ENCODE results near the gene WDFY4. TPM values are rescaled to one million over a fixed set of nuclear protein-coding genes. Genes with fewer than 3 reads are reported as not detected.
A peak's percentile ranks its signal among the peaks of the same experiment; 100 is the strongest.

Gene WDFY4
- total RNA-seq, 3 donors from 2014 or later: 0.53 to 3.9 (median 0.89) TPM

GRCh38 chr10:48729941-48730457, 45.3 kb downstream of the WDFY4 start:
- Mint-ChIP-seq H3K9me3 (no peaks in the 10 kb centered on the region), H3K27me3 (ENCODE audit: low read depth) (peaks cover 2% of the 10 kb centered on the region), H3K36me3 (ENCODE audit: insufficient read depth) (no peaks in the 10 kb centered on the region), H3K4me1 (ENCODE audit: low read depth) (no peaks in the 10 kb centered on the region), H3K4me3 (no peak overlapping the region)
- ATAC-seq (no peak), DNase-seq (no peak)

- H3K27me3 Mint-ChIP-seq (ENCODE audit: low read depth): peaks cover 2% of the 10 kb centered on the region
- no peaks in the 10 kb centered on the region for H3K4me1 Mint-ChIP-seq (ENCODE audit: low read depth)
- no peak overlapping the region for H3K4me3 Mint-ChIP-seq
- H3K36me3 Mint-ChIP-seq (ENCODE audit: insufficient read depth): no peaks in the 10 kb centered on the region
- ATAC-seq (no peak), DNase-seq (no peak)
- H3K9me3 Mint-ChIP-seq: no peaks in the 10 kb centered on the region
Measured at GRCh38 chr10:48731141-48731540, 46.5 kb downstream of the WDFY4 start.

GRCh38 chr10:48731654-48732053, 47.0 kb downstream of the WDFY4 start:
- no peaks in the 10 kb centered on the region for H3K9me3 Mint-ChIP-seq

GRCh38 chr10:48733329-48733728, 48.7 kb downstream of the WDFY4 start:
- Mint-ChIP-seq H3K4me1 (ENCODE audit: low read depth) (no peaks in the 10 kb centered on the region), H3K27me3 (ENCODE audit: low read depth) (no peaks in the 10 kb centered on the region), H3K4me3 (no peak overlapping the region), H3K9me3 (no peaks in the 10 kb centered on the region), H3K36me3 (ENCODE audit: insufficient read depth) (no peaks in the 10 kb centered on the region)
- DNase-seq (no peak), ATAC-seq (no peak)

More at GRCh38 chr10:48731654-48732053, 47.0 kb downstream of the WDFY4 start:
- H3K36me3 Mint-ChIP-seq (ENCODE audit: insufficient read depth): no peaks in the 10 kb centered on the region
- no peak for DNase-seq
- no peak for ATAC-seq
- H3K4me1 Mint-ChIP-seq (ENCODE audit: low read depth): no peaks in the 10 kb centered on the region
- H3K4me3 Mint-ChIP-seq: no peak overlapping the region
- H3K27me3 Mint-ChIP-seq (ENCODE audit: low read depth): peaks cover under 1% of the 10 kb centered on the region

- DNase-seq (no peak), ATAC-seq (no peak)
- Mint-ChIP-seq H3K4me1 (ENCODE audit: low read depth) (no peaks in the 10 kb centered on the region), H3K4me3 (no peak overlapping the region), H3K36me3 (ENCODE audit: insufficient read depth) (no peaks in the 10 kb centered on the region), H3K9me3 (no peaks in the 10 kb centered on the region), H3K27me3 (ENCODE audit: low read depth) (no peaks in the 10 kb centered on the region)
Measured at GRCh38 chr10:48735836-48736390, 51.2 kb downstream of the WDFY4 start.

GRCh38 chr10:48736596-48736995, 51.9 kb downstream of the WDFY4 start:
- Mint-ChIP-seq H3K9me3 (no peaks in the 10 kb centered on the region), H3K27me3 (ENCODE audit: low read depth) (no peaks in the 10 kb centered on the region)

GRCh38 chr10:48737886-48738285, 53.2 kb downstream of the WDFY4 start:
- Mint-ChIP-seq H3K27me3 (ENCODE audit: low read depth) (no peaks in the 10 kb centered on the region), H3K4me1 (ENCODE audit: low read depth) (no peaks in the 10 kb centered on the region), H3K9me3 (no peaks in the 10 kb centered on the region), H3K4me3 (no peak overlapping the region), H3K36me3 (ENCODE audit: insufficient read depth) (no peaks in the 10 kb centered on the region)
- ATAC-seq (no peak), DNase-seq (no peak)

More at GRCh38 chr10:48736596-48736995, 51.9 kb downstream of the WDFY4 start:
- H3K4me3 Mint-ChIP-seq: no peak overlapping the region
- H3K36me3 Mint-ChIP-seq (ENCODE audit: insufficient read depth): no peaks in the 10 kb centered on the region
- ATAC-seq (no peak), DNase-seq (no peak)
- H3K4me1 Mint-ChIP-seq (ENCODE audit: low read depth): no peaks in the 10 kb centered on the region

GRCh38 chr10:48739170-48739569, 54.5 kb downstream of the WDFY4 start:
- Mint-ChIP-seq H3K36me3 (ENCODE audit: insufficient read depth) (no peaks in the 10 kb centered on the region), H3K4me3 (no peak overlapping the region), H3K27me3 (ENCODE audit: low read depth) (no peaks in the 10 kb centered on the region), H3K4me1 (ENCODE audit: low read depth) (no peaks in the 10 kb centered on the region), H3K9me3 (no peaks in the 10 kb centered on the region)
- no peak for DNase-seq
- ATAC-seq: no peak

GRCh38 chr10:48740015-48740707, 55.5 kb downstream of the WDFY4 start:
- no peaks in the 10 kb centered on the region for H3K4me1 Mint-ChIP-seq (ENCODE audit: low read depth)
- no peaks in the 10 kb centered on the region for H3K36me3 Mint-ChIP-seq (ENCODE audit: insufficient read depth)
- H3K9me3 Mint-ChIP-seq: no peaks in the 10 kb centered on the region
- H3K4me3 Mint-ChIP-seq: no peak overlapping the region
- ATAC-seq: no peak
- H3K27me3 Mint-ChIP-seq (ENCODE audit: low read depth): no peaks in the 10 kb centered on the region
- DNase-seq: no peak

- H3K4me1 Mint-ChIP-seq (ENCODE audit: low read depth): no peaks in the 10 kb centered on the region
- no peaks in the 10 kb centered on the region for H3K36me3 Mint-ChIP-seq (ENCODE audit: insufficient read depth)
- ATAC-seq: no peak
- H3K4me3 Mint-ChIP-seq: no peak overlapping the region
- no peak for DNase-seq
- no peaks in the 10 kb centered on the region for H3K27me3 Mint-ChIP-seq (ENCODE audit: low read depth)
- H3K9me3 Mint-ChIP-seq: no peaks in the 10 kb centered on the region
Measured at GRCh38 chr10:48740988-48741387, 56.3 kb downstream of the WDFY4 start.

- H3K4me3 Mint-ChIP-seq: no peak overlapping the region
- ATAC-seq: peak in 1 of 2 donors; percentile 27
Measured at GRCh38 chr10:48742891-48743860, 58.5 kb downstream of the WDFY4 start.

GRCh38 chr10:48744587-48744986, 59.9 kb downstream of the WDFY4 start:
- no peak for ATAC-seq
- DNase-seq: no peak
- Mint-ChIP-seq H3K27me3 (ENCODE audit: low read depth) (no peaks in the 10 kb centered on the region), H3K36me3 (ENCODE audit: insufficient read depth) (peaks cover 2% of the 10 kb centered on the region), H3K4me1 (ENCODE audit: low read depth) (no peaks in the 10 kb centered on the region), H3K4me3 (no peak overlapping the region), H3K9me3 (peaks cover 14% of the 10 kb centered on the region)

More at GRCh38 chr10:48742891-48743860, 58.5 kb downstream of the WDFY4 start:
- H3K27me3 Mint-ChIP-seq (ENCODE audit: low read depth): no peaks in the 10 kb centered on the region
- peaks cover 2% of the 10 kb centered on the region for H3K36me3 Mint-ChIP-seq (ENCODE audit: insufficient read depth)
- peaks cover 14% of the 10 kb centered on the region for H3K9me3 Mint-ChIP-seq
- no peaks in the 10 kb centered on the region for H3K4me1 Mint-ChIP-seq (ENCODE audit: low read depth)
- DNase-seq: no peak

GRCh38 chr10:48745662-48746245, 61.1 kb downstream of the WDFY4 start:
- Mint-ChIP-seq H3K4me3 (no peak overlapping the region), H3K36me3 (ENCODE audit: insufficient read depth) (peaks cover 2% of the 10 kb centered on the region), H3K27me3 (ENCODE audit: low read depth) (no peaks in the 10 kb centered on the region), H3K4me1 (ENCODE audit: low read depth) (no peaks in the 10 kb centered on the region), H3K9me3 (peaks cover 14% of the 10 kb centered on the region)
- DNase-seq (no peak), ATAC-seq (no peak)

- no peak for ATAC-seq
- no peak for DNase-seq
- Mint-ChIP-seq H3K9me3 (peaks cover 14% of the 10 kb centered on the region), H3K36me3 (ENCODE audit: insufficient read depth) (peaks cover 2% of the 10 kb centered on the region), H3K27me3 (ENCODE audit: low read depth) (no peaks in the 10 kb centered on the region), H3K4me3 (no peak overlapping the region), H3K4me1 (ENCODE audit: low read depth) (no peaks in the 10 kb centered on the region)
Measured at GRCh38 chr10:48748573-48748972, 63.9 kb downstream of the WDFY4 start.

Measured in activated T-cell treated with anti-CD3 and anti-CD28 coated beads, Interleukin-2, amount 50 U/mL, for 4 hours (primary cell).